AG10803 (cell line): ENCODE measurements around the gene OPA3.

Experiments used
- DNase-seq: peaks from one replicate; pipeline ENCODE4 v3.0.0; 2010; ENCODE audit warnings: low read depth
- H3K4me3 ChIP-seq: 2 replicates; pipeline ENCODE4 v1.5.1; 2011; ENCODE audit warnings: mild to moderate bottlenecking, low read length, control low read depth
- TF ChIP-seq, protein P1 (sequence below): conservative IDR thresholded peaks from 2 replicates; pipeline ENCODE4 v1.5.1; 2011; ENCODE audit warnings: mild to moderate bottlenecking, low read length, control low read depth, inconsistent platforms

Gene OPA3

GRCh38 chr19:45574526-45574925 lies 10.1 kb downstream of the OPA3 start:
- DNase-seq, result no peak
- H3K4me3 ChIP-seq, result no peak overlapping the region
- TF ChIP-seq, protein P1, sequence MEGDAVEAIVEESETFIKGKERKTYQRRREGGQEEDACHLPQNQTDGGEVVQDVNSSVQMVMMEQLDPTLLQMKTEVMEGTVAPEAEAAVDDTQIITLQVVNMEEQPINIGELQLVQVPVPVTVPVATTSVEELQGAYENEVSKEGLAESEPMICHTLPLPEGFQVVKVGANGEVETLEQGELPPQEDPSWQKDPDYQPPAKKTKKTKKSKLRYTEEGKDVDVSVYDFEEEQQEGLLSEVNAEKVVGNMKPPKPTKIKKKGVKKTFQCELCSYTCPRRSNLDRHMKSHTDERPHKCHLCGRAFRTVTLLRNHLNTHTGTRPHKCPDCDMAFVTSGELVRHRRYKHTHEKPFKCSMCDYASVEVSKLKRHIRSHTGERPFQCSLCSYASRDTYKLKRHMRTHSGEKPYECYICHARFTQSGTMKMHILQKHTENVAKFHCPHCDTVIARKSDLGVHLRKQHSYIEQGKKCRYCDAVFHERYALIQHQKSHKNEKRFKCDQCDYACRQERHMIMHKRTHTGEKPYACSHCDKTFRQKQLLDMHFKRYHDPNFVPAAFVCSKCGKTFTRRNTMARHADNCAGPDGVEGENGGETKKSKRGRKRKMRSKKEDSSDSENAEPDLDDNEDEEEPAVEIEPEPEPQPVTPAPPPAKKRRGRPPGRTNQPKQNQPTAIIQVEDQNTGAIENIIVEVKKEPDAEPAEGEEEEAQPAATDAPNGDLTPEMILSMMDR, result no peak

- TF ChIP-seq, protein P1, result no peak
- no peak overlapping the region for H3K4me3 ChIP-seq
- no peak for DNase-seq
These were observed 13.0 kb downstream of the OPA3 start for GRCh38 chr19:45571457-45572220.

DNA sequence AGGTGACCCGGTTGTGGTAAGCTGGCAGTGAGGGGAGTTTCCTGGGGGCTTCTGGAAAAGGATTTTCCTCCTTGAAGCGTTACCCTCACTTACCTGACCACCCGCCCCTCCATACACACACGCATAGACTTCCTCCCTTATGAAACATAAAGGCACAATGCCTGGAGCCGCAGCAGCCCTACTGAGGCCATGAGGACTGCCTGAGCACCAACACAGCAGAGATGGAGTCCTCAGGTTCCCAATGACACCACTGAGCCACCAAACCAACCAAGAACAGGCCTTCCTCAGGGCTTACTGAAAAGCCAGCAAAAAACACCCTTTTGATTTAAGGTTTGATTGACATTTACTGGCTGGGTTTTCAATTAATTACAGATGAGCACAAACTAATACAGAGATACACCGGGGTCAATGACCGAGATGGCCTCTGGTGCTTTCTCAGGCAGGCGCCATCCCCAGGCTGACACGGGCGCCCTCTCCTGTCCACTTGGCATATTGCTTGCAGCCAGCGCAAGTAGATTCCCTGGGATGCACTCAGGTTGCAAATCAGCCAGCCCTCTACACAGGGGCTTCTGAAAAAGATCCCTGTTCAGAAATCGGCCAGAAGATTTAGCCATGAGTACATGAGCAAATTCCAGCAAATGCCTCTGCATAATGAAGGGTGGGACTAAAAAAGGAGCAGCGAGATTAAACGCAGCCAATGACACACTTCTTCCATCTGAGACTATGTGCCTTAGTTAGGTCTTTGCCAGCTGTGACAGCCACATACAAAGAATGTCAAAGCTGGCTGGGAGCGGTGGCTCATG lies 14.8 kb downstream of the OPA3 start:
- DNase-seq, result peak; percentile 47
- H3K4me3 ChIP-seq, result no peak overlapping the region

DNA sequence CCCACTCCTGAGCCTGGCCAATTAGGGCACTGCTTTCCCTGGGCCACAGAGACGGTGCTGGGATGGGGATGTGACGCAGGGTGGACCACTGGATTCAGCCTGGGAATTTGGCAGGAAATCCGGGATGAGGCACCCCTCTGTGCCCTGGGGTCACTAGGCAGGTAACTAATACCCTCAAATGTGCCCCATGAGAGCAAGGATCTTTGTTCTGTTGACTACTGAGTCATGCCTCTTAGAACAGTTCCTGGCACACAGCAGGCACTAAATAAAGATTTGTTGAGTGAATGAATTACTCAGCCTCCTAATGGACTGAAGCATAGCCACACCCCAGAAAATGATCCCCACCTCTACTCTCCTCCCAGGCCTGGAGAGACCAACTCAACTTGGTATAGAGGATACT lies 15.9 kb downstream of the OPA3 start:
- DNase-seq, result peak; percentile 53
- TF ChIP-seq, protein P1, result no peak
- no peak overlapping the region for H3K4me3 ChIP-seq

More for the DNA sequence above, 14.8 kb downstream of the OPA3 start:
- TF ChIP-seq, protein P1, result peak; percentile 80

- H3K4me3 ChIP-seq, result no peak overlapping the region
- no peak for DNase-seq
- TF ChIP-seq, protein P1, result no peak
These were observed 17.0 kb downstream of the OPA3 start for GRCh38 chr19:45567609-45568008.

- TF ChIP-seq, protein P1, result no peak
- no peak for DNase-seq
- H3K4me3 ChIP-seq, result no peak overlapping the region
These were observed 20.3 kb downstream of the OPA3 start for GRCh38 chr19:45564131-45564780.
